ENCODE results near the gene PICALM.

DNA sequence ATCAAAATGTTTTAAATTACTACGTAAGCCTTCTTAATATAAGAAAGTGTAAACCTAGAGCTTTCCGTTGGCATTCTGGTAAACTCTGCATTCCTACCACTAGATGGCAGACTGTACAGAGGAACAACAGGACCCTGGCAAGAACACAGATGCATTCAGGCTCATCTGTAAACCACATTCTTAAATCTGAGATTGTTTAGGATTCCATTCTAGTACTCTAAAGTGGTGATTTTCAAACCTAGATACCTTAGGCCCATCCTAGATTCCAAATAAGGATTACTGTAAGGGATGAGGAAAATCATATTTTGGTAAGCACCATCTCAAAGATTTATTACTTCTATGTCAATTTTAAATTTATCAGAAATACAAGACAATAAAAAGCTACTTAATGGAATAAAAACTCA, 26.9 kb downstream of the PICALM start:
- TF ChIP-seq, protein P1, sequence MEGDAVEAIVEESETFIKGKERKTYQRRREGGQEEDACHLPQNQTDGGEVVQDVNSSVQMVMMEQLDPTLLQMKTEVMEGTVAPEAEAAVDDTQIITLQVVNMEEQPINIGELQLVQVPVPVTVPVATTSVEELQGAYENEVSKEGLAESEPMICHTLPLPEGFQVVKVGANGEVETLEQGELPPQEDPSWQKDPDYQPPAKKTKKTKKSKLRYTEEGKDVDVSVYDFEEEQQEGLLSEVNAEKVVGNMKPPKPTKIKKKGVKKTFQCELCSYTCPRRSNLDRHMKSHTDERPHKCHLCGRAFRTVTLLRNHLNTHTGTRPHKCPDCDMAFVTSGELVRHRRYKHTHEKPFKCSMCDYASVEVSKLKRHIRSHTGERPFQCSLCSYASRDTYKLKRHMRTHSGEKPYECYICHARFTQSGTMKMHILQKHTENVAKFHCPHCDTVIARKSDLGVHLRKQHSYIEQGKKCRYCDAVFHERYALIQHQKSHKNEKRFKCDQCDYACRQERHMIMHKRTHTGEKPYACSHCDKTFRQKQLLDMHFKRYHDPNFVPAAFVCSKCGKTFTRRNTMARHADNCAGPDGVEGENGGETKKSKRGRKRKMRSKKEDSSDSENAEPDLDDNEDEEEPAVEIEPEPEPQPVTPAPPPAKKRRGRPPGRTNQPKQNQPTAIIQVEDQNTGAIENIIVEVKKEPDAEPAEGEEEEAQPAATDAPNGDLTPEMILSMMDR (IDR thresholded peaks at IDR 0.05), result peak; percentile 98
- no peak for TF ChIP-seq EZH2 (IDR thresholded peaks at IDR 0.05)

All from neural progenitor cell (in vitro differentiated cells).